Karpas-422 (cell line): ENCODE results near the gene SPNS2. TPM values are rescaled to one million over a fixed set of nuclear protein-coding genes. Genes with fewer than 3 reads are reported as not detected.

Source experiments
- DNase-seq: peaks from one replicate; pipeline ENCODE4 v3.0.0-alpha.2; 2015
- H2AFZ ChIP-seq: fragments of 200-600 bp; sonication (generic); 2 replicates; pipeline ENCODE4 v1.6.1; 2014; ENCODE audit warnings: antibody characterized with exemption, low read length, mixed read lengths
- H3K27ac ChIP-seq: fragments of 200-600 bp; sonication (generic); 2 replicates; pipeline ENCODE4 v1.5.1; 2014; ENCODE audit warnings: mild to moderate bottlenecking, low read length, moderate library complexity
- H3K27me3 ChIP-seq: fragments of 200-600 bp; sonication (generic); 2 replicates; pipeline ENCODE4 v1.6.1; 2014; ENCODE audit warnings: low read length, mixed read lengths
- H3K36me3 ChIP-seq: fragments of 200-600 bp; sonication (generic); 2 replicates; pipeline ENCODE4 v1.6.1; 2014; ENCODE audit warnings: low read length, mixed read lengths; ENCODE audit not compliant: insufficient read depth
- H3K4me1 ChIP-seq: fragments of 200-600 bp; sonication (generic); 2 replicates; pipeline ENCODE4 v1.6.1; 2014; ENCODE audit warnings: mild to moderate bottlenecking, low read length, mixed read lengths
- H3K4me2 ChIP-seq: fragments of 200-600 bp; sonication (generic); 2 replicates; pipeline ENCODE4 v1.6.1; 2014; ENCODE audit warnings: low read length, low read depth, mild to moderate bottlenecking; ENCODE audit not compliant: poor library complexity, severe bottlenecking
- H3K4me3 ChIP-seq: fragments of 200-600 bp; sonication (generic); 2 replicates; pipeline ENCODE4 v1.5.1; 2014; ENCODE audit warnings: mild to moderate bottlenecking, antibody characterized with exemption, low read length, mixed read lengths
- H3K79me2 ChIP-seq: fragments of 200-600 bp; sonication (generic); 2 replicates; pipeline ENCODE4 v1.6.1; 2014; ENCODE audit warnings: mild to moderate bottlenecking, low read length, mixed read lengths
- H3K9ac ChIP-seq: fragments of 200-600 bp; sonication (generic); 2 replicates; pipeline ENCODE4 v1.6.0; 2014; ENCODE audit warnings: low read length
- H3K9me2 ChIP-seq: fragments of 200-600 bp; sonication (generic), shearing (Covaris generic); replicated peaks from 2 replicates; pipeline ENCODE4 v1.6.0; 2014; ENCODE audit warnings: mild to moderate bottlenecking, low read length, moderate library complexity; ENCODE audit not compliant: insufficient read depth
- H3K9me3 ChIP-seq: fragments of 300-700, 200-600 bp; sonication (generic); 2 replicates; pipeline ENCODE4 v1.6.1; 2014; ENCODE audit warnings: low read length, mixed read lengths
- H4K20me1 ChIP-seq: fragments of 200-600 bp; sonication (generic); 2 replicates; pipeline ENCODE4 v1.6.1; 2014; ENCODE audit warnings: mild to moderate bottlenecking, antibody characterized with exemption, low read length, low read depth; ENCODE audit not compliant: insufficient read depth
- total RNA-seq: library from RNA; depleted of rRNA; stranded (reverse); fragments of >200 nt; shearing (Covaris generic); gene quantifications from 2 replicates; pipeline ENCODE4 v1.2.3, GENCODE V29; 2014; ENCODE audit warnings: low replicate concordance

Gene SPNS2
- total RNA-seq, 1 experiment from 2014 or later, result not detected

GRCh38 chr17:4550534-4551039, 51.9 kb downstream of the SPNS2 start:
- H3K27ac ChIP-seq, result no peak overlapping the region
- no peaks in the 10 kb centered on the region for H3K27me3 ChIP-seq
- H3K36me3 ChIP-seq, result peaks cover 35% of the 10 kb centered on the region; the same call in 1 of the 2 replicates
- peaks cover 31% of the 10 kb centered on the region for H3K79me2 ChIP-seq
- H3K9ac ChIP-seq, result no peak overlapping the region
- peaks cover 14% of the 10 kb centered on the region for H3K4me1 ChIP-seq
- no peak overlapping the region for H3K4me3 ChIP-seq
- no peaks in the 10 kb centered on the region for H3K9me2 ChIP-seq
- H2AFZ ChIP-seq, result no peak overlapping the region
- no peaks in the 10 kb centered on the region for H3K9me3 ChIP-seq
- H3K4me2 ChIP-seq, result no peak overlapping the region
- H4K20me1 ChIP-seq, result peaks cover 24% of the 10 kb centered on the region
- no peak for DNase-seq

GRCh38 chr17:4551141-4551540, 52.5 kb downstream of the SPNS2 start:
- H3K36me3 ChIP-seq, result peaks cover 35% of the 10 kb centered on the region; the same call in 1 of the 2 replicates
- H3K27ac ChIP-seq, result no peak overlapping the region
- peaks cover 31% of the 10 kb centered on the region for H3K79me2 ChIP-seq
- peaks cover 24% of the 10 kb centered on the region for H4K20me1 ChIP-seq
- no peak overlapping the region for H3K4me3 ChIP-seq
- peaks cover 20% of the 10 kb centered on the region for H3K4me1 ChIP-seq
- no peaks in the 10 kb centered on the region for H3K9me2 ChIP-seq
- no peak overlapping the region for H3K4me2 ChIP-seq
- no peak overlapping the region for H3K9ac ChIP-seq
- no peak overlapping the region for H2AFZ ChIP-seq
- H3K9me3 ChIP-seq, result no peaks in the 10 kb centered on the region
- peak; percentile 64 for DNase-seq
- H3K27me3 ChIP-seq, result no peaks in the 10 kb centered on the region

GRCh38 chr17:4551796-4552525, 53.3 kb downstream of the SPNS2 start:
- Histone ChIP-seq H3K4me1 (peaks cover 27% of the 10 kb centered on the region), H3K36me3 (peaks cover 35% of the 10 kb centered on the region; the same call in 1 of the 2 replicates), H3K79me2 (peaks cover 31% of the 10 kb centered on the region)

GRCh38 chr17:4553669-4554068, 55.0 kb downstream of the SPNS2 start:
- Histone ChIP-seq H3K27ac (no peak overlapping the region; the same call in 1 of the 2 replicates), H2AFZ (no peak overlapping the region), H3K36me3 (peaks cover 31% of the 10 kb centered on the region; the same call in 1 of the 2 replicates), H3K9ac (peak overlapping the region; percentile 88), H4K20me1 (peaks cover 20% of the 10 kb centered on the region), H3K4me1 (peaks cover 27% of the 10 kb centered on the region), H3K9me3 (no peaks in the 10 kb centered on the region), H3K9me2 (no peaks in the 10 kb centered on the region), H3K79me2 (peaks cover 31% of the 10 kb centered on the region), H3K4me2 (peak overlapping the region; percentile 91), H3K27me3 (no peaks in the 10 kb centered on the region), H3K4me3 (peak overlapping the region; percentile 87)
- DNase-seq, result no peak

More at GRCh38 chr17:4551796-4552525, 53.3 kb downstream of the SPNS2 start:
- no peak overlapping the region for H3K27ac ChIP-seq
- H2AFZ ChIP-seq, result no peak overlapping the region
- H3K9ac ChIP-seq, result no peak overlapping the region
- no peaks in the 10 kb centered on the region for H3K9me2 ChIP-seq
- H3K4me3 ChIP-seq, result no peak overlapping the region
- H3K9me3 ChIP-seq, result no peaks in the 10 kb centered on the region
- no peaks in the 10 kb centered on the region for H3K27me3 ChIP-seq
- peaks cover 20% of the 10 kb centered on the region for H4K20me1 ChIP-seq
- DNase-seq, result no peak
- no peak overlapping the region for H3K4me2 ChIP-seq

- H2AFZ ChIP-seq, result no peak overlapping the region; the same call in 1 of the 2 replicates
- peak overlapping the region; percentile 88 for H3K9ac ChIP-seq
- peaks cover 27% of the 10 kb centered on the region for H3K4me1 ChIP-seq
- H4K20me1 ChIP-seq, result peaks cover 16% of the 10 kb centered on the region
- peak; percentile 61 for DNase-seq
- peak overlapping the region; percentile 91 for H3K4me2 ChIP-seq
- H3K4me3 ChIP-seq, result peak overlapping the region; percentile 87
- H3K36me3 ChIP-seq, result peaks cover 31% of the 10 kb centered on the region; the same call in 1 of the 2 replicates
- no peaks in the 10 kb centered on the region for H3K27me3 ChIP-seq
- peaks cover 31% of the 10 kb centered on the region for H3K79me2 ChIP-seq
- no peaks in the 10 kb centered on the region for H3K9me3 ChIP-seq
- H3K27ac ChIP-seq, result peak overlapping the region; percentile 36; the same call in 1 of the 2 replicates
- no peaks in the 10 kb centered on the region for H3K9me2 ChIP-seq
Observed at GRCh38 chr17:4554441-4554996, 55.8 kb downstream of the SPNS2 start.

GRCh38 chr17:4554997-4555799, 56.5 kb downstream of the SPNS2 start, which contains the start of gene MYBBP1A:
Gene MYBBP1A (minus strand): TSS chr17:4555384. CDS start chr17:4555324, 60 bp downstream.
- Histone ChIP-seq H3K9me3 (no peaks in the 10 kb centered on the region), H4K20me1 (peaks cover 13% of the 10 kb centered on the region), H2AFZ (peak within 1 kb of the TSS; percentile 31; the same call in 1 of the 2 replicates), H3K27me3 (no peaks in the 10 kb centered on the region), H3K4me1 (peaks cover 27% of the 10 kb centered on the region), H3K4me2 (peak within 1 kb of the TSS; percentile 91), H3K27ac (peak within 1 kb of the TSS; percentile 65), H3K9ac (peak within 1 kb of the TSS; percentile 88), H3K36me3 (peaks cover 28% of the 10 kb centered on the region; the same call in 1 of the 2 replicates), H3K4me3 (peak within 1 kb of the TSS; percentile 87), H3K79me2 (peaks cover 31% of the 10 kb centered on the region), H3K9me2 (no peaks in the 10 kb centered on the region)
- DNase-seq, result peak; percentile 99

GRCh38 chr17:4555873-4556759, 57.4 kb downstream of the SPNS2 start:
- H3K79me2 ChIP-seq, result peaks cover 28% of the 10 kb centered on the region
- DNase-seq, result peak; percentile 55
- H2AFZ ChIP-seq, result peak overlapping the region; percentile 31; the same call in 1 of the 2 replicates
- H3K9me3 ChIP-seq, result no peaks in the 10 kb centered on the region
- peaks cover 32% of the 10 kb centered on the region for H3K4me1 ChIP-seq
- peaks cover 4% of the 10 kb centered on the region for H4K20me1 ChIP-seq
- H3K27ac ChIP-seq, result peak overlapping the region; percentile 65; the same call in 1 of the 2 replicates
- peak overlapping the region; percentile 87 for H3K4me3 ChIP-seq
- peak overlapping the region; percentile 88 for H3K9ac ChIP-seq
- peak overlapping the region; percentile 91 for H3K4me2 ChIP-seq
- no peaks in the 10 kb centered on the region for H3K9me2 ChIP-seq
- no peaks in the 10 kb centered on the region for H3K27me3 ChIP-seq
- peaks cover 23% of the 10 kb centered on the region; the same call in 1 of the 2 replicates for H3K36me3 ChIP-seq
